NCI-H1694 (cell line): ENCODE data around the gene CRTC1.
A peak's percentile ranks its signal among the peaks of the same experiment; 100 is the strongest.

Experiments used
- DNase-seq: peaks from one replicate; lab custom pipeline; 2025; lab: John Stamatoyannopoulos, UW

CRTC1 gene

GRCh38 chr19:18699403-18700054, 16.0 kb downstream of the CRTC1 start:
- no peak for DNase-seq

- DNase-seq, result peak; percentile 54
These were observed 17.2 kb downstream of the CRTC1 start for GRCh38 chr19:18700501-18701249.

- no peak for DNase-seq
These were observed 17.7 kb downstream of the CRTC1 start for GRCh38 chr19:18701250-18701608.

GRCh38 chr19:18704054-18704453, 20.6 kb downstream of the CRTC1 start:
- DNase-seq, result no peak

GRCh38 chr19:18704971-18705370, 21.5 kb downstream of the CRTC1 start:
- DNase-seq, result no peak

GRCh38 chr19:18708452-18709231, 25.2 kb downstream of the CRTC1 start:
- DNase-seq, result no peak

GRCh38 chr19:18709546-18709945, 26.1 kb downstream of the CRTC1 start:
- DNase-seq, result no peak

GRCh38 chr19:18710186-18710585, 26.7 kb downstream of the CRTC1 start:
- no peak for DNase-seq

- DNase-seq, result no peak
These were observed 27.7 kb downstream of the CRTC1 start for GRCh38 chr19:18710996-18711751.

GRCh38 chr19:18711893-18712292, 28.4 kb downstream of the CRTC1 start:
- DNase-seq, result no peak

GRCh38 chr19:18712981-18713380, 29.5 kb downstream of the CRTC1 start:
- DNase-seq, result no peak

- no peak for DNase-seq
These were observed 30.2 kb downstream of the CRTC1 start for GRCh38 chr19:18713550-18714117.

GRCh38 chr19:18715416-18715815, 31.9 kb downstream of the CRTC1 start:
- no peak for DNase-seq

GRCh38 chr19:18716857-18717256, 33.4 kb downstream of the CRTC1 start:
- no peak for DNase-seq

- DNase-seq, result no peak
These were observed 34.1 kb downstream of the CRTC1 start for GRCh38 chr19:18717601-18718000.

GRCh38 chr19:18718015-18718526, 34.6 kb downstream of the CRTC1 start:
- no peak for DNase-seq

GRCh38 chr19:18718846-18719458, 35.5 kb downstream of the CRTC1 start:
- no peak for DNase-seq

GRCh38 chr19:18719541-18719940, 36.1 kb downstream of the CRTC1 start:
- DNase-seq, result no peak

- no peak for DNase-seq
These were observed 40.4 kb downstream of the CRTC1 start for GRCh38 chr19:18723871-18724377.

- no peak for DNase-seq
These were observed 42.6 kb downstream of the CRTC1 start for GRCh38 chr19:18725841-18726770.
